Measurements from ENCODE around the gene TLR1. TPM values are rescaled to one million over a fixed set of nuclear protein-coding genes. Genes with fewer than 3 reads are reported as not detected.
A peak's percentile ranks its signal among the peaks of the same experiment; 100 is the strongest.

The TLR1 gene
- total and polyA plus RNA-seq, 5 experiments from 2014 or later, result 7.1 to 13.3 (median 7.9) TPM

DNA sequence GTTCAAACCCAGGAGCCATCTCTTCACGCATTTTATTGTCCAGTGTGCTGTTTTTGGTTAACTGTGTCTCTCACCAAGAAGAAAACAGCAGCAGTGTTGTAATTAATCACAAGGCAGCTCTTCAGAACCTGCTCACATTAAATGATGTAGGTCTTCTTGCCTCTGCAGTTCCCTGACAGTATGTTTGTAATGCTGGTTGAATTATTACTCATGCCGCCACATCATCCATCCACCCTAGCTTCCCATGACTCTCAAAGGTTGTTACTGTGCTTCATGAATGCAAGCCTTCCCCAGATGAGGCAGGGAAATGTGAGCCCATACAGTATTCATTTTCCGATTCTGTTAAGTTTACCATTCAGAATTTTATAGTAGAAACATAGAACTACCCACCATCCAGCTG, 39.2 kb downstream of the TLR1 start:
- H3K9me3 Mint-ChIP-seq, result peaks cover 0 to 15% (median 0%) of the 10 kb centered on the region in 9 donors
- ATAC-seq (no peak), DNase-seq (no peak)
- H3K4me1 Mint-ChIP-seq, result peaks cover 9 to 54% (median 15%) of the 10 kb centered on the region in 4 donors
- no peaks in the 10 kb centered on the region for H3K36me3 Mint-ChIP-seq
- POLR2A ChIA-PET, result interaction anchor here (0.7 kb wide), 2 partner anchors 10 to 597 kb away, joined by 3 read pairs; no protein-coding TSS in a partner anchor
- H3K27ac Mint-ChIP-seq, result peak overlapping the region in 1 of 10 donors; percentile 35
- H3K4me3 Mint-ChIP-seq, result no peak overlapping the region
- H3K27me3 Mint-ChIP-seq, result peaks cover 0 to 9% (median 0%) of the 10 kb centered on the region in 5 donors

- H3K4me1 Mint-ChIP-seq, result peaks cover 10 to 54% (median 18%) of the 10 kb centered on the region in 4 donors
- no peak overlapping the region for H3K4me3 Mint-ChIP-seq
- no peak for DNase-seq
- H3K27ac Mint-ChIP-seq, result peak overlapping the region in 1 of 10 donors; percentile 45
- H3K27me3 Mint-ChIP-seq, result peaks cover 0 to 9% (median 0%) of the 10 kb centered on the region in 5 donors
- POLR2A ChIA-PET, result no interaction called here
- ATAC-seq, result no peak
- peaks cover 0 to 15% (median 0%) of the 10 kb centered on the region in 9 donors for H3K9me3 Mint-ChIP-seq
- no peaks in the 10 kb centered on the region for H3K36me3 Mint-ChIP-seq
Observed at GRCh38 chr4:38764277-38764676, 40.3 kb downstream of the TLR1 start.

GRCh38 chr4:38762560-38762959, 42.0 kb downstream of the TLR1 start:
- H3K27ac Mint-ChIP-seq, result peak overlapping the region in 3 of 10 donors; percentile 65 to 85 (median 69)
- ATAC-seq, result no peak
- H3K4me1 Mint-ChIP-seq, result peaks cover 10 to 45% (median 18%) of the 10 kb centered on the region in 4 donors
- DNase-seq, result no peak
- peaks cover 0 to 15% (median 0%) of the 10 kb centered on the region in 9 donors for H3K9me3 Mint-ChIP-seq
- H3K27me3 Mint-ChIP-seq, result peaks cover 0 to 9% (median 0%) of the 10 kb centered on the region in 5 donors
- POLR2A ChIA-PET, result interaction anchor here (0.6 kb wide), 1 partner anchor 691 kb away, joined by 4 read pairs; no protein-coding TSS in a partner anchor
- H3K4me3 Mint-ChIP-seq, result peak overlapping the region in 2 of 10 donors; percentile 72 to 82
- no peaks in the 10 kb centered on the region for H3K36me3 Mint-ChIP-seq

- Mint-ChIP-seq H3K36me3 (no peaks in the 10 kb centered on the region), H3K27ac (no peak overlapping the region), H3K27me3 (peaks cover 0 to 9% (median 0%) of the 10 kb centered on the region in 5 donors), H3K9me3 (no peaks in the 10 kb centered on the region), H3K4me1 (peaks cover 10 to 42% (median 18%) of the 10 kb centered on the region in 4 donors), H3K4me3 (peak overlapping the region in 1 of 10 donors; percentile 20)
- ATAC-seq (no peak), DNase-seq (no peak)
- POLR2A ChIA-PET, result no interaction called here
Observed at GRCh38 chr4:38759790-38760122, 44.8 kb downstream of the TLR1 start.

- Mint-ChIP-seq H3K36me3 (no peaks in the 10 kb centered on the region), H3K27me3 (peaks cover 0 to 9% (median 0%) of the 10 kb centered on the region in 5 donors), H3K4me1 (peaks cover 10 to 41% (median 18%) of the 10 kb centered on the region in 4 donors), H3K4me3 (peak overlapping the region in 1 of 10 donors; percentile 20), H3K9me3 (no peaks in the 10 kb centered on the region), H3K27ac (peak overlapping the region in 1 of 10 donors; percentile 65)
- POLR2A ChIA-PET, result no interaction called here
- ATAC-seq, result peak; percentile 75 to 79
- peak; percentile 5 to 81 (median 62) for DNase-seq
Observed at GRCh38 chr4:38759113-38759789, 45.3 kb downstream of the TLR1 start.

DNA sequence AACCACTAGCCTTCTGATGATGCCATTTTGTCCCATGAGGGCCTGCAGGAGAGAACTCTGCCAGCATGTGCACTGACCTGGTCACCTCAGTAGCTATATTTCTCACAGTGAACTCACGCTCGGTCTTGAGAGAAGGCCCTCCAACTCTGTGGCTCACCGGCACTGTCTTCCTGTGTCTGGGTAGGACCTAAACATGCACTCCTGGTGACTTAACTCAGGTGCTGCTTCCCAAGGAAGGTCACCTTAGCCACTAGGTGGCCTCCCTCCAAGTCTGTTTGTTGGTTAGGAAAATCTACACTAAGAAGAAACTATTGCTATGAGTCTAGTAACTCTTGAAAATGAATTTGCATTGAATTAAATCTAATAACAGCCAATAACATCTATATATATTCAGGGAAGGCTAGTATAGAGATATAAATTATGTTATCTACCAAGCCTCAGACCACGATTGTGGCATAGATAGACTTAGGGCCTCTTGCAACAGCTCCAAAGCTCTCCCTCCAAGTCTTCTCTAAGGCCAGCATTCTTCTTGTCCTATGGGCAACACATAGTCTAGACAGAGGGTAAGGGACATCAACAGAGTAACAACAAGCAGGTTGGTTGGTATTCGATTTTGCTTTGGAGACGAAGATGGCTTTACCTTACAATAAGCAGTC, 46.5 kb downstream of the TLR1 start:
- Mint-ChIP-seq H3K4me3 (no peak overlapping the region), H3K9me3 (no peaks in the 10 kb centered on the region), H3K4me1 (peaks cover 10 to 34% (median 18%) of the 10 kb centered on the region in 4 donors), H3K27me3 (peaks cover 0 to 9% (median 0%) of the 10 kb centered on the region in 5 donors), H3K27ac (no peak overlapping the region), H3K36me3 (no peaks in the 10 kb centered on the region)
- ATAC-seq (no peak), DNase-seq (no peak)
- POLR2A ChIA-PET, result no interaction called here

- peaks cover 0 to 9% (median 4%) of the 10 kb centered on the region in 9 donors for H3K9me3 Mint-ChIP-seq
- H3K4me3 Mint-ChIP-seq, result no peak overlapping the region
- POLR2A ChIA-PET, result no interaction called here
- peaks cover 2 to 7% (median 2%) of the 10 kb centered on the region in 3 donors for H3K36me3 Mint-ChIP-seq
- H3K4me1 Mint-ChIP-seq, result peaks cover 0 to 2% (median 0%) of the 10 kb centered on the region in 4 donors
- H3K27ac Mint-ChIP-seq, result no peak overlapping the region
- H3K27me3 Mint-ChIP-seq, result no peaks in the 10 kb centered on the region
- ATAC-seq (no peak), DNase-seq (no peak)
Observed at GRCh38 chr4:38752941-38753806, 51.4 kb downstream of the TLR1 start.

DNA sequence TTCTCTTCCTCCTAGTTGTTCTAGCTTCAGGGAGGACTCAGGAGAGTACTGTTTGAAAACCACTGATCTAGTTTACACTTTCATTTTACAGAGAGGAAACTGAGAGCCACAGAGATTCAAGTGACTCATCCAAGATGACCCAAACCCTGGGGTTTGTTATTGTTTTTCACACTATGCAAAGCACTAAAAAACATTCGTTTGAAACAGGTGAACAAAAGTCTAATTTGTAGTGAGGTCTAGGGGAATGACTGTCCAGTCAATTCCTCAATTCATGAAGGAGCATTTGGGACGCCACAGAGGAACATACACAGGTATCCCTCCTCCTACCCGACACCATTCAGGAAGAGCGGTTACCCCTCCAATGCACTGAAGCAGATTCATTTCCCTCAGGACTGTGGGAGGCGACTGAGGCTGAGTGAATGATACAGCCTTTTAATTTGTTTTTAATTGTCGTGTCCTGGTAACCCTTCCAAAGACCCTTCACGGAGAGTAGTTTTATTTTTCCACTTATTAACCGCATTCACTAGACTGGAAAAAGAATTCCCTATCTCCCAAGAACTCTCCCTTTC, 52.1 kb downstream of the TLR1 start:
- peaks cover 0 to 2% (median 0%) of the 10 kb centered on the region in 4 donors for H3K4me1 Mint-ChIP-seq
- ATAC-seq (no peak), DNase-seq (no peak)
- POLR2A ChIA-PET, result no interaction called here
- H3K27me3 Mint-ChIP-seq, result no peaks in the 10 kb centered on the region
- no peak overlapping the region for H3K4me3 Mint-ChIP-seq
- peaks cover 0 to 14% (median 4%) of the 10 kb centered on the region in 9 donors for H3K9me3 Mint-ChIP-seq
- peak overlapping the region in 1 of 10 donors; percentile 33 for H3K27ac Mint-ChIP-seq
- H3K36me3 Mint-ChIP-seq, result peaks cover 2 to 11% (median 4%) of the 10 kb centered on the region in 3 donors

- H3K36me3 Mint-ChIP-seq, result peaks cover 2 to 19% (median 11%) of the 10 kb centered on the region in 3 donors
- POLR2A ChIA-PET, result no interaction called here
- H3K27ac Mint-ChIP-seq, result no peak overlapping the region
- no peaks in the 10 kb centered on the region for H3K27me3 Mint-ChIP-seq
- DNase-seq (no peak), ATAC-seq (no peak)
- no peak overlapping the region for H3K4me3 Mint-ChIP-seq
- no peaks in the 10 kb centered on the region for H3K4me1 Mint-ChIP-seq
- H3K9me3 Mint-ChIP-seq, result peaks cover 0 to 24% (median 10%) of the 10 kb centered on the region in 9 donors
Observed at GRCh38 chr4:38751341-38752010, 53.1 kb downstream of the TLR1 start.

DNA sequence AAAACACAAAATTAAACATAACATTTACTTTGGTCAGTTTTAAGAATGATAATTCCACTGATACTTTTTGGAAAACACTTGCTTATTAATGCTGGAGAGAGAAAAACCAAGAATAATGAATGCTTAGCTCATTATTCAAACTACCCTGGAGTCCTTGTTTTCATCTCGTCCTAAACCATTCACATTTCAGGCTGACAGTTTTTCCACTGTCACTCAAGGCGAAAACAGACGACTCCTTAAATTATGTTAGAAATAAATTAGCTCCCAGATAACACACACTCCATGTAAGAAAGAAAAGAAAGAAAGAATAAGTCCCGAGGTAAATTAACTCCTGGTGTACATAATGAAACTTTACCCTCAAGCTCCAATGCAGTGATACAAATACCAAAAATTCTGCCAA, 55.3 kb downstream of the TLR1 start:
- Mint-ChIP-seq H3K4me3 (no peak overlapping the region), H3K4me1 (no peaks in the 10 kb centered on the region), H3K27ac (no peak overlapping the region), H3K36me3 (peaks cover 2 to 19% (median 11%) of the 10 kb centered on the region in 3 donors), H3K9me3 (peaks cover 0 to 25% (median 11%) of the 10 kb centered on the region in 9 donors), H3K27me3 (no peaks in the 10 kb centered on the region)
- no peak for ATAC-seq
- DNase-seq, result no peak
- POLR2A ChIA-PET, result no interaction called here

GRCh38 chr4:38747629-38748028, 57.0 kb downstream of the TLR1 start:
- Mint-ChIP-seq H3K36me3 (peaks cover 2 to 19% (median 11%) of the 10 kb centered on the region in 3 donors), H3K9me3 (peaks cover 0 to 25% (median 11%) of the 10 kb centered on the region in 9 donors), H3K4me3 (no peak overlapping the region), H3K27me3 (no peaks in the 10 kb centered on the region), H3K27ac (no peak overlapping the region), H3K4me1 (peaks cover 2 to 12% (median 4%) of the 10 kb centered on the region in 4 donors)
- no peak for ATAC-seq
- no peak for DNase-seq
- POLR2A ChIA-PET, result no interaction called here
